ENCODE measurements around the gene DMAC2L. TPM values are rescaled to one million over a fixed set of nuclear protein-coding genes. Genes with fewer than 3 reads are reported as not detected.

The DMAC2L gene
- total RNA-seq, 1 experiment from 2014 or later: 14.0 TPM

DNA sequence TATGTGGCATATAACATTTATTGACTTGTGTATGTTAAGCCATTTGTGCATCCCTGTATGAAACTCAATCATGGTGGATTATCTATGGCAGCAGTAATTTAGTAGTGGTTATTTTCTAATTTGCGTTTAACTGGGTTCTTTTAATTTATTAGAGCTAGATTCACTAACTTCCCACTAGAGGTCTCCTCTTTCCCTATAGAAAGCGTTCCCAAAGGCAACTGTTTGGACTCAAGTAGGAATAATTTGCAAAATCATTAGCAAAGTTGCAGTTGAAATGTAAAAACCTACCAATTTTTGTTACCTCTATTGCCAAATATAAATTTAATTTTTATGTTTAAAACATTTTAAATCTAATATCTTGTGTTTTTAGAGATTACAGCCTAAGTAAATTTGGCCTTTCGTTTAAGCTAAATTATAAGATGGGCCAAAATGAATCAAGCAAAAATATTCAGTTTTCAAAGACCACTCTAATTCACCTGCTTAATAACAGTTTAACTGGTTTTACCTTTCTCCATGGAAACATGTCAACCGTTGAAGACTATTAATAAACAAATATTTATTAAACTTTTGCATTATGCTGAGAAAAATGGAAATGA, 6.0 kb downstream of the DMAC2L start:
- no peaks in the 10 kb centered on the region for H3K27me3 ChIP-seq (ENCODE audit: control insufficient read depth, insufficient read depth, low read length)
- no peak for TF ChIP-seq TCF7L2 (IDR thresholded peaks at IDR 0.05; ENCODE audit: low read depth, low read length)
- TF ChIP-seq, protein P1, sequence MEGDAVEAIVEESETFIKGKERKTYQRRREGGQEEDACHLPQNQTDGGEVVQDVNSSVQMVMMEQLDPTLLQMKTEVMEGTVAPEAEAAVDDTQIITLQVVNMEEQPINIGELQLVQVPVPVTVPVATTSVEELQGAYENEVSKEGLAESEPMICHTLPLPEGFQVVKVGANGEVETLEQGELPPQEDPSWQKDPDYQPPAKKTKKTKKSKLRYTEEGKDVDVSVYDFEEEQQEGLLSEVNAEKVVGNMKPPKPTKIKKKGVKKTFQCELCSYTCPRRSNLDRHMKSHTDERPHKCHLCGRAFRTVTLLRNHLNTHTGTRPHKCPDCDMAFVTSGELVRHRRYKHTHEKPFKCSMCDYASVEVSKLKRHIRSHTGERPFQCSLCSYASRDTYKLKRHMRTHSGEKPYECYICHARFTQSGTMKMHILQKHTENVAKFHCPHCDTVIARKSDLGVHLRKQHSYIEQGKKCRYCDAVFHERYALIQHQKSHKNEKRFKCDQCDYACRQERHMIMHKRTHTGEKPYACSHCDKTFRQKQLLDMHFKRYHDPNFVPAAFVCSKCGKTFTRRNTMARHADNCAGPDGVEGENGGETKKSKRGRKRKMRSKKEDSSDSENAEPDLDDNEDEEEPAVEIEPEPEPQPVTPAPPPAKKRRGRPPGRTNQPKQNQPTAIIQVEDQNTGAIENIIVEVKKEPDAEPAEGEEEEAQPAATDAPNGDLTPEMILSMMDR (IDR thresholded peaks at IDR 0.05): peak; percentile 77; the same call in 1 of the 2 replicates
- H3K27ac ChIP-seq (ENCODE audit: low read length): no peak overlapping the region
- DNase-seq (ENCODE audit: low read depth, low spot score) (no peak), ATAC-seq (no peak)
- POLR2A ChIA-PET: no interaction called here
- H3K4me3 ChIP-seq (ENCODE audit: low read depth in 2 of 2, low read length in 2 of 2): no peak overlapping the region
- H3K9me3 ChIP-seq (ENCODE audit: control insufficient read depth, insufficient read depth, low read depth, low read length): no peaks in the 10 kb centered on the region
- intact Hi-C loops (cut with micrococcal nuclease; ENCODE audit: unreplicated experiment): no loop called here
- CTCF ChIA-PET: interaction anchor here (0.6 kb wide), 2 partner anchors 192 to 226 kb away, joined by 6 to 7 read pairs; no protein-coding TSS in a partner anchor
- H3K36me3 ChIP-seq (ENCODE audit: control insufficient read depth, insufficient read depth, low read length): no peaks in the 10 kb centered on the region
- H3K4me1 ChIP-seq (ENCODE audit: control insufficient read depth, insufficient read depth, low read length): peaks cover 8% of the 10 kb centered on the region
- BruUV-seq (replicated peaks): no TSS peak
- in situ Hi-C loops (cut with HindIII; ENCODE audit: low pct_unique_long_range_greater_than_20kb, low sequenced_read_pairs): no loop called here

DNA sequence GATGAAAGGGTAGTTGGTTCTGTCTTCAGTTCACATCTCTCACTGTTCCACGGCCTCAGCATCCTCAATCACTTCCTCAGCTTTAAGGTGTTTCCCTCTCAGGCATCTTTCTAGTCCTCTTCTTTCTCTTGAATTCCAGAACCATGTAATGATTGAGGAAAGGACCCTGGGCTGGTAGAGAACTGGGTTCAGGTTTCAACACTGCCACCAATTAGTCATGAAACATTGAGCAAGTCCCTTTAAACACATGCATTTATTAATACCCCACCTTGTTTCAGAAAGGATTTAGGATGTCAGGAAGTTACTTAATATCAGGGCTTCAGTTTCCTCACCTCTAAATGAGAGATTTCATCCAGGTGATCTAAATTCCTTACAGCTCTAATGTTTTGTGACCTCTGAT, 7.2 kb downstream of the DMAC2L start:
- TSS peak; percentile 22 for BruUV-seq (replicated peaks)
- peaks cover under 1% of the 10 kb centered on the region; the same call in 1 of the 2 replicates for H3K36me3 ChIP-seq (ENCODE audit: control insufficient read depth, insufficient read depth, low read length)
- CTCF ChIA-PET: no interaction called here
- no peaks in the 10 kb centered on the region for H3K27me3 ChIP-seq (ENCODE audit: control insufficient read depth, insufficient read depth, low read length)
- no peak overlapping the region for H3K27ac ChIP-seq (ENCODE audit: low read length)
- H3K9me3 ChIP-seq (ENCODE audit: control insufficient read depth, insufficient read depth, low read depth, low read length): no peaks in the 10 kb centered on the region
- DNase-seq (ENCODE audit: low read depth, low spot score): no peak
- intact Hi-C loops (cut with micrococcal nuclease; ENCODE audit: unreplicated experiment): no loop called here
- POLR2A ChIA-PET: no interaction called here
- no peak overlapping the region for H3K4me3 ChIP-seq (ENCODE audit: low read depth in 2 of 2, low read length in 2 of 2)
- TF ChIP-seq POLR2AphosphoS5 (IDR thresholded peaks at IDR 0.05; ENCODE audit: low read depth, low read length) (no peak), SIN3A (IDR thresholded peaks at IDR 0.05; ENCODE audit: borderline replicate concordance, insufficient read depth, low read depth, low read length) (no peak)
- in situ Hi-C loops (cut with HindIII; ENCODE audit: low pct_unique_long_range_greater_than_20kb, low sequenced_read_pairs): no loop called here
- no peak for ATAC-seq
- H3K4me1 ChIP-seq (ENCODE audit: control insufficient read depth, insufficient read depth, low read length): peaks cover 8% of the 10 kb centered on the region

DNA sequence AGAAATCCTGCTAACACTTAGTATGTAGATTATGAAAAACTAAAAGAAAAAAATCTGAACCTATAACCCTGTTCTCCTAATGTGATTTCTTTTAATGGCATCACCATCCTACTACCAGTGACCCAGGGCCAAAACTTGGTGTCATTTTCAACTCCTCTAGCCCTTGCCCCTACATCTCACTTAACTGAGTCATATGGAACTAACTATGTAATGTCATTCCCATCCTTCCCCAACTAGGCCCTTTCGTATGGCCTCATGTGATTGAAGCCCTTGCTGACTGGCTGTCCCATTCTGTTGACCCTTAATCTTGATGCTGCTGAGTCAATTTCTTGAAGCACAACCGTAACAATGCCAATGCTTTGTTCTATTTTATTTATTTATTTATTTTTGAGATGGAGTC, 7.6 kb downstream of the DMAC2L start:
- ATAC-seq (no peak), DNase-seq (ENCODE audit: low read depth, low spot score) (no peak)
- no peak overlapping the region for H3K4me3 ChIP-seq (ENCODE audit: low read depth in 2 of 2, low read length in 2 of 2)
- peaks cover 8% of the 10 kb centered on the region for H3K4me1 ChIP-seq (ENCODE audit: control insufficient read depth, insufficient read depth, low read length)
- no peaks in the 10 kb centered on the region for H3K27me3 ChIP-seq (ENCODE audit: control insufficient read depth, insufficient read depth, low read length)
- BruUV-seq (replicated peaks): no TSS peak
- in situ Hi-C loops (cut with HindIII; ENCODE audit: low pct_unique_long_range_greater_than_20kb, low sequenced_read_pairs) (no loop called here), intact Hi-C loops (cut with micrococcal nuclease; ENCODE audit: unreplicated experiment) (loop anchor here (2.0 kb wide), 1 partner anchor 213 kb away; the partner anchor contains the start of gene MAP4K5)
- CTCF ChIA-PET: interaction anchor here (0.7 to 2.0 kb wide), 2 partner anchors 12 to 427 kb away, joined by 3 to 4 read pairs; no protein-coding TSS in a partner anchor
- TF ChIP-seq, protein P2, sequence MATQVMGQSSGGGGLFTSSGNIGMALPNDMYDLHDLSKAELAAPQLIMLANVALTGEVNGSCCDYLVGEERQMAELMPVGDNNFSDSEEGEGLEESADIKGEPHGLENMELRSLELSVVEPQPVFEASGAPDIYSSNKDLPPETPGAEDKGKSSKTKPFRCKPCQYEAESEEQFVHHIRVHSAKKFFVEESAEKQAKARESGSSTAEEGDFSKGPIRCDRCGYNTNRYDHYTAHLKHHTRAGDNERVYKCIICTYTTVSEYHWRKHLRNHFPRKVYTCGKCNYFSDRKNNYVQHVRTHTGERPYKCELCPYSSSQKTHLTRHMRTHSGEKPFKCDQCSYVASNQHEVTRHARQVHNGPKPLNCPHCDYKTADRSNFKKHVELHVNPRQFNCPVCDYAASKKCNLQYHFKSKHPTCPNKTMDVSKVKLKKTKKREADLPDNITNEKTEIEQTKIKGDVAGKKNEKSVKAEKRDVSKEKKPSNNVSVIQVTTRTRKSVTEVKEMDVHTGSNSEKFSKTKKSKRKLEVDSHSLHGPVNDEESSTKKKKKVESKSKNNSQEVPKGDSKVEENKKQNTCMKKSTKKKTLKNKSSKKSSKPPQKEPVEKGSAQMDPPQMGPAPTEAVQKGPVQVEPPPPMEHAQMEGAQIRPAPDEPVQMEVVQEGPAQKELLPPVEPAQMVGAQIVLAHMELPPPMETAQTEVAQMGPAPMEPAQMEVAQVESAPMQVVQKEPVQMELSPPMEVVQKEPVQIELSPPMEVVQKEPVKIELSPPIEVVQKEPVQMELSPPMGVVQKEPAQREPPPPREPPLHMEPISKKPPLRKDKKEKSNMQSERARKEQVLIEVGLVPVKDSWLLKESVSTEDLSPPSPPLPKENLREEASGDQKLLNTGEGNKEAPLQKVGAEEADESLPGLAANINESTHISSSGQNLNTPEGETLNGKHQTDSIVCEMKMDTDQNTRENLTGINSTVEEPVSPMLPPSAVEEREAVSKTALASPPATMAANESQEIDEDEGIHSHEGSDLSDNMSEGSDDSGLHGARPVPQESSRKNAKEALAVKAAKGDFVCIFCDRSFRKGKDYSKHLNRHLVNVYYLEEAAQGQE (IDR thresholded peaks at IDR 0.05; ENCODE audit: insufficient read depth in 1 of 2, low read depth in 2 of 2, low read length in 1 of 2): no peak
- TF ChIP-seq TCF7L2 (IDR thresholded peaks at IDR 0.05; ENCODE audit: low read depth, low read length) (no peak), POLR2AphosphoS5 (IDR thresholded peaks at IDR 0.05; ENCODE audit: low read depth, low read length) (no peak), SIN3A (IDR thresholded peaks at IDR 0.05; ENCODE audit: borderline replicate concordance, insufficient read depth, low read depth, low read length) (no peak)
- TF ChIP-seq, protein P1 (IDR thresholded peaks at IDR 0.05): no peak
- H3K36me3 ChIP-seq (ENCODE audit: control insufficient read depth, insufficient read depth, low read length): peaks cover 3% of the 10 kb centered on the region; the same call in 1 of the 2 replicates
- POLR2A ChIA-PET: no interaction called here
- no peaks in the 10 kb centered on the region for H3K9me3 ChIP-seq (ENCODE audit: control insufficient read depth, insufficient read depth, low read depth, low read length)
- H3K27ac ChIP-seq (ENCODE audit: low read length): no peak overlapping the region
